Mucosa of rectum (tissue), 2 donors: ENCODE data around the gene RNF182.
"Not testable (repeated sequence)": the region's sequence is repeated elsewhere in the genome, so short reads cannot be mapped to it uniquely, and the experiment has no call there.

Experiments used
- H3K27ac ChIP-seq, 2 donors: one replicate each; pipeline ENCODE4 v1.7.0; 2013; ENCODE audit warnings: inconsistent platforms in 2 of 2, low read depth in 2 of 2, low read length in 2 of 2
- H3K27me3 ChIP-seq, 2 donors: one replicate each; pipeline ENCODE4 v1.7.0; 2013; ENCODE audit warnings: low read length in 2 of 2; ENCODE audit not compliant: control insufficient read depth in 2 of 2, insufficient read depth in 2 of 2
- H3K36me3 ChIP-seq, 2 donors: one replicate each; pipeline ENCODE4 v1.7.0; 2013; ENCODE audit warnings: low read length in 2 of 2; ENCODE audit not compliant: control insufficient read depth in 2 of 2, insufficient read depth in 2 of 2
- H3K4me1 ChIP-seq, 2 donors: one replicate each; pipeline ENCODE4 v1.7.0; 2013; ENCODE audit warnings: low read length in 2 of 2, mild to moderate bottlenecking in 1 of 2; ENCODE audit not compliant: control insufficient read depth in 2 of 2, insufficient read depth in 2 of 2
- H3K4me3 ChIP-seq, 2 donors: one replicate each; pipeline ENCODE4 v1.7.0; 2013; ENCODE audit warnings: low read length in 2 of 2
- H3K9ac ChIP-seq, 2 donors: one replicate each; pipeline ENCODE4 v1.7.0; 2013; ENCODE audit warnings: low read length in 2 of 2, low read depth in 1 of 2, mild to moderate bottlenecking in 1 of 2
- H3K9me3 ChIP-seq, 2 donors: one replicate each; pipeline ENCODE4 v1.7.0; 2013; ENCODE audit warnings: low read length in 2 of 2; ENCODE audit not compliant: control insufficient read depth in 2 of 2
- donor health status: healthy.
- donor health status: Normal muscosa, but diverticular disease.

The RNF182 gene

GRCh38 chr6:14012313-14013030 lies 87.7 kb downstream of the RNF182 start:
- H3K4me3 ChIP-seq: no peak overlapping the region
- no peak overlapping the region for H3K27ac ChIP-seq
- H3K9me3 ChIP-seq: no peaks in the 10 kb centered on the region
- H3K4me1 ChIP-seq: no peaks in the 10 kb centered on the region
- H3K9ac ChIP-seq: no peak overlapping the region
- peaks cover 0 to 3% of the 10 kb centered on the region in 2 donors for H3K27me3 ChIP-seq
- no peaks in the 10 kb centered on the region for H3K36me3 ChIP-seq

- Histone ChIP-seq H3K27ac (no peak overlapping the region), H3K36me3 (no peaks in the 10 kb centered on the region), H3K9me3 (no peaks in the 10 kb centered on the region), H3K4me3 (no peak overlapping the region), H3K9ac (no peak overlapping the region), H3K27me3 (peaks cover 0 to 3% of the 10 kb centered on the region in 2 donors), H3K4me1 (no peaks in the 10 kb centered on the region)
Measured at GRCh38 chr6:14015964-14016363, 91.2 kb downstream of the RNF182 start.

- no peak overlapping the region for H3K27ac ChIP-seq
- no peaks in the 10 kb centered on the region for H3K36me3 ChIP-seq
- no peaks in the 10 kb centered on the region for H3K27me3 ChIP-seq
- no peak overlapping the region for H3K9ac ChIP-seq
- no peak overlapping the region for H3K4me3 ChIP-seq
- no peaks in the 10 kb centered on the region for H3K4me1 ChIP-seq
- no peaks in the 10 kb centered on the region for H3K9me3 ChIP-seq
Measured at GRCh38 chr6:14016432-14016831, 91.7 kb downstream of the RNF182 start.

DNA sequence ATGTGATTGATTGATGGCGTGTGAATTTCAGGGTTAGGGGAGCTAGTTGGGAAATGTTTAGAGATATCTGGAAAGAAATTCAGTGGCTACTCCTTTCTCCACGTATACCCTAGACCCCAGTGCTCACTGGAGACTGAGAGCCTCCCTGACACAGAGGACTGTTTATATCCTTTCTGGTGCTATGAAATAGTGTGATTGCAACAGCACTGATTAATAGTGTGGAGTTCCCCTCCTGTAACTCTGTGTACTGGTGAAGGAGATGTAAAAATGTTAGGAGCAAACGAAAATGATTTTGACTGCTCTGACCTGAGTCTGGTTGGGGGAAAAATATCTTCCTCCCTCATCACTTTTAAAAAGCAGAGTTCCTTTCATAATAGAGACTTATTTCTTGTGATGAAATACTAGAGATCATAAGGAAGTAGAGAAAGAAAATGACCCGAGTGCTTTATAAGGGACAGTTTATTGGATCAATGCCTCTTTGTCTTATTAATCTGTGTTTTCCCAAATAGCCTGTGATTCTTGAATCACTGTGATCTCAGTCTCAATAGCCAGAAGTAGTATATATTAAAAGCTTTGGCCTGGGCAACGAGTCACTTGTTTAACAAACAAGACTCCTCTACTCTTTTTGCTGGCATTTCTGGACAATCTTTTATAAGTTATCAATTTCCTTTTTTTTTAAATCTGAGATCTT lies 92.3 kb downstream of the RNF182 start:
- no peaks in the 10 kb centered on the region for H3K27me3 ChIP-seq
- no peak overlapping the region for H3K9ac ChIP-seq
- no peaks in the 10 kb centered on the region for H3K36me3 ChIP-seq
- no peak overlapping the region for H3K4me3 ChIP-seq
- H3K9me3 ChIP-seq: no peaks in the 10 kb centered on the region
- H3K4me1 ChIP-seq: no peaks in the 10 kb centered on the region
- H3K27ac ChIP-seq: no peak overlapping the region

GRCh38 chr6:14017626-14018475 lies 93.1 kb downstream of the RNF182 start:
- Histone ChIP-seq H3K4me1 (no peaks in the 10 kb centered on the region), H3K36me3 (no peaks in the 10 kb centered on the region), H3K4me3 (no peak overlapping the region), H3K27ac (no peak overlapping the region), H3K9ac (no peak overlapping the region), H3K27me3 (no peaks in the 10 kb centered on the region), H3K9me3 (no peaks in the 10 kb centered on the region)

DNA sequence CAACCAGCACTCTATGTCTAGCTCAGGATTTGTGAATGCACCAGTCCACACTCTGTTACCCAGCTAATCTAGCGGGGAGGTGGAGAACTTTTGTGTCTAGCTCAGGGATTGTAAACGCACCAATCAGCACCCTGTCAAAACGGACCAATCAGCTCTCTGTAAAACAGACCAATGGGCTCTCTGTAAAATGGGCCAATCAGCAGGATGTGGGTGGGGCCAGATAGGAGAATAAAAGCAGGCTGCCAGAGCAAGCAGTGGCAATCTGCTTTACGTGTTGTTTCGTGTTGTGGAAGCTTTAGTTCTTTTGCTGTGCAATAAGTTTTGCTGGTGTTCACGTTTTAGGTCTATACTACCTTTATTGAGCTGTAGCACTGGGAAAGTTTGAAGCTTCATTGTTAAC lies 93.8 kb downstream of the RNF182 start:
- not testable (repeated sequence) for H3K4me3 ChIP-seq, H3K36me3 ChIP-seq, H3K27ac ChIP-seq, H3K4me1 ChIP-seq, H3K9ac ChIP-seq, H3K27me3 ChIP-seq, H3K9me3 ChIP-seq

DNA sequence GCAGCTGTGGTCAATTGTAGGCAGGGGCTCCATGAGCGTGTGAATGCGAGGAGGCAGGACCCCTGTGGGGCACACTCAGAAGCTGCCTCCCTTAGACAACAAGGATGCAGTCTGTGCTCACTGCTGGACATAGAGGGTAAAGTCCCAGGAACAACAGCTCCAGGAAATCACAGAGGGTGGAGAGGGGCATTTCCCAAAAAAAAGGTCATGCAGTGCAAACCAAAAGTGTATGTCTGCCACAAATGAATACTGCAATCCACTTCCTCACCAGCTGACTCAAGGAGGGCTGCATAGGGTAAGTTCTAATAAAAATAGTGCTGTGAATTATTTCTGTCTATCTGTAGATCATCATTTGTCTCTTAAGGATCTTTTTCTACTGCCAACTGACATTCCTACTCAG lies 95.8 kb downstream of the RNF182 start:
- no peak overlapping the region for H3K4me3 ChIP-seq
- H3K4me1 ChIP-seq: no peaks in the 10 kb centered on the region
- H3K9ac ChIP-seq: no peak overlapping the region
- H3K36me3 ChIP-seq: no peaks in the 10 kb centered on the region
- H3K9me3 ChIP-seq: no peaks in the 10 kb centered on the region
- H3K27me3 ChIP-seq: no peaks in the 10 kb centered on the region
- H3K27ac ChIP-seq: no peak overlapping the region

- no peaks in the 10 kb centered on the region for H3K9me3 ChIP-seq
- no peaks in the 10 kb centered on the region for H3K4me1 ChIP-seq
- no peaks in the 10 kb centered on the region for H3K36me3 ChIP-seq
- H3K9ac ChIP-seq: no peak overlapping the region
- no peak overlapping the region for H3K27ac ChIP-seq
- no peaks in the 10 kb centered on the region for H3K27me3 ChIP-seq
- no peak overlapping the region for H3K4me3 ChIP-seq
Measured at GRCh38 chr6:14021449-14021848, 96.7 kb downstream of the RNF182 start.

GRCh38 chr6:14022673-14023072 lies 97.9 kb downstream of the RNF182 start:
- Histone ChIP-seq H3K4me3 (no peak overlapping the region), H3K9ac (no peak overlapping the region), H3K36me3 (no peaks in the 10 kb centered on the region), H3K27ac (no peak overlapping the region), H3K9me3 (no peaks in the 10 kb centered on the region), H3K4me1 (no peaks in the 10 kb centered on the region), H3K27me3 (no peaks in the 10 kb centered on the region)

DNA sequence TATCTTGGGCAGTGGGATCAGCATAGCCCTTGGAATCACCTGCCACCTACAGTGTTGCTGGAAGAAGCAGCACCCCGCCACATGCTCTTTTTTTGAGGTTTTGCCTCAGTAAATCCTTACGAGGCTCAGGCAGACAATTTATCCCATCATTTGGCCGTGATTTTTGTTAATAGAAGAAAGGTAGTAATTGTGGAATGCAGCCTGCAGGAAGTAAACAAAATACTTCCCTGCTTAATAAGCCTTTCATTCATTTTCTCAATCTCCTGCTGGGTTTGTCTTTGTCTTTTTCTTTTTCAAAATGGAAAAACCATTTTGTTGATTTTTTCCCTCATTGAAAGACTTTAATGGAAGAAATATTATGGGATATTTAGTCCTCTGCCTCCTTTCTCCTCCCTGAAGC lies 99.1 kb downstream of the RNF182 start:
- H3K36me3 ChIP-seq: no peaks in the 10 kb centered on the region
- H3K4me1 ChIP-seq: no peaks in the 10 kb centered on the region
- H3K4me3 ChIP-seq: no peak overlapping the region
- H3K9ac ChIP-seq: no peak overlapping the region
- H3K27ac ChIP-seq: no peak overlapping the region
- no peaks in the 10 kb centered on the region for H3K27me3 ChIP-seq
- no peaks in the 10 kb centered on the region for H3K9me3 ChIP-seq
